ENCODE measurements around the gene PABPN1L. TPM values are rescaled to one million over a fixed set of nuclear protein-coding genes. Genes with fewer than 3 reads are reported as not detected.

The PABPN1L gene
- total RNA-seq, 1 donor from 2014 or later: not detected

DNA sequence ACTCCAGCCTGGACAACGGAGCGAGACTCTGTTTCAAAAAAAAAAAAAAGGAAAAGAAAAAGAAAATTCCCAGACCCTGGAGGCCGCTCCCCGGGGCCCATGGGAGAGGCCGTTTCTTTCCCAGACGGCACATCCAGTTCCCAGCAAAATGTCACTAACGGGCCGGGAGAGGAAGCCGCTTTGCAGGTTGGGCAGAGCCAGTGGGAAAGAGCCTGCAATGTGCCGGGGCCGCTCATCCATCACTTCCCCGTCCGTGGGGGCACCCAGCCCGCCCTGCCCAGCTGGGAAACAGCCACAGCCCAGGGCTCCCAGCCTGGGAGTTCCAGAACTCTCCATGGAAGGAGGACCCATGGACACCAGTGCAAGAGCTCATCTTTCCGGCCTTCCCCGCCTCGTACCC is 41.8 kb upstream of the PABPN1L start:
- no peaks in the 10 kb centered on the region for H3K27me3 Mint-ChIP-seq (ENCODE audit: low read depth)
- no peak overlapping the region for H3K27ac Mint-ChIP-seq (ENCODE audit: unreplicated experiment)
- H3K36me3 Mint-ChIP-seq (ENCODE audit: low read depth): no peaks in the 10 kb centered on the region
- peaks cover 3% of the 10 kb centered on the region for H3K4me1 Mint-ChIP-seq
- TF ChIP-seq, protein P1, sequence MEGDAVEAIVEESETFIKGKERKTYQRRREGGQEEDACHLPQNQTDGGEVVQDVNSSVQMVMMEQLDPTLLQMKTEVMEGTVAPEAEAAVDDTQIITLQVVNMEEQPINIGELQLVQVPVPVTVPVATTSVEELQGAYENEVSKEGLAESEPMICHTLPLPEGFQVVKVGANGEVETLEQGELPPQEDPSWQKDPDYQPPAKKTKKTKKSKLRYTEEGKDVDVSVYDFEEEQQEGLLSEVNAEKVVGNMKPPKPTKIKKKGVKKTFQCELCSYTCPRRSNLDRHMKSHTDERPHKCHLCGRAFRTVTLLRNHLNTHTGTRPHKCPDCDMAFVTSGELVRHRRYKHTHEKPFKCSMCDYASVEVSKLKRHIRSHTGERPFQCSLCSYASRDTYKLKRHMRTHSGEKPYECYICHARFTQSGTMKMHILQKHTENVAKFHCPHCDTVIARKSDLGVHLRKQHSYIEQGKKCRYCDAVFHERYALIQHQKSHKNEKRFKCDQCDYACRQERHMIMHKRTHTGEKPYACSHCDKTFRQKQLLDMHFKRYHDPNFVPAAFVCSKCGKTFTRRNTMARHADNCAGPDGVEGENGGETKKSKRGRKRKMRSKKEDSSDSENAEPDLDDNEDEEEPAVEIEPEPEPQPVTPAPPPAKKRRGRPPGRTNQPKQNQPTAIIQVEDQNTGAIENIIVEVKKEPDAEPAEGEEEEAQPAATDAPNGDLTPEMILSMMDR (conservative IDR thresholded peaks at IDR 0.05): no peak
- no peak overlapping the region for H3K4me3 Mint-ChIP-seq
- H3K9me3 Mint-ChIP-seq: no peaks in the 10 kb centered on the region
- DNase-seq (ENCODE audit: low read depth, low spot score): no peak

DNA sequence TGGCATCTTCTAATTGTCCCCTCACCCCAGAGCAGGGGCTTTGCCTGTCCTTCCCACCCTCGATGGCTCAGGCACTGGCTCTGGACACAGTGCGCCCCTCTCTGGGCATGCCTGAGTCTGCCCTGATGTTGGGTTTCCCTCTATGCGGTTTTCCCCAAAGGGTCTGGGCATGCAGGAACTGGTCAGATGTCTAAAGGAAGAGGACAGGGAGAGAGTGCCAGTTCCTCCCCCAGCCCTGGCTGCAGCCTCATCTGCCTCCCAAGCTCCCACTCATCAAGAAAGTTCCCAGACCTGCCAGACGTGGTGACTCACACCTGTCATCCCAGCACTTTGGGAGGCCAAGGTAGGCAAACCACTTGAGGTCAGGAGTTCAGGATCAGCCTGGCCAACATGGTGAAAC is 41.3 kb upstream of the PABPN1L start:
- TF ChIP-seq, protein P1 (conservative IDR thresholded peaks at IDR 0.05): no peak
- DNase-seq (ENCODE audit: low read depth, low spot score): no peak
- H3K27ac Mint-ChIP-seq (ENCODE audit: unreplicated experiment): no peak overlapping the region
- peaks cover 3% of the 10 kb centered on the region for H3K4me1 Mint-ChIP-seq
- H3K27me3 Mint-ChIP-seq (ENCODE audit: low read depth): no peaks in the 10 kb centered on the region
- H3K4me3 Mint-ChIP-seq: no peak overlapping the region
- no peaks in the 10 kb centered on the region for H3K36me3 Mint-ChIP-seq (ENCODE audit: low read depth)
- no peaks in the 10 kb centered on the region for H3K9me3 Mint-ChIP-seq

DNA sequence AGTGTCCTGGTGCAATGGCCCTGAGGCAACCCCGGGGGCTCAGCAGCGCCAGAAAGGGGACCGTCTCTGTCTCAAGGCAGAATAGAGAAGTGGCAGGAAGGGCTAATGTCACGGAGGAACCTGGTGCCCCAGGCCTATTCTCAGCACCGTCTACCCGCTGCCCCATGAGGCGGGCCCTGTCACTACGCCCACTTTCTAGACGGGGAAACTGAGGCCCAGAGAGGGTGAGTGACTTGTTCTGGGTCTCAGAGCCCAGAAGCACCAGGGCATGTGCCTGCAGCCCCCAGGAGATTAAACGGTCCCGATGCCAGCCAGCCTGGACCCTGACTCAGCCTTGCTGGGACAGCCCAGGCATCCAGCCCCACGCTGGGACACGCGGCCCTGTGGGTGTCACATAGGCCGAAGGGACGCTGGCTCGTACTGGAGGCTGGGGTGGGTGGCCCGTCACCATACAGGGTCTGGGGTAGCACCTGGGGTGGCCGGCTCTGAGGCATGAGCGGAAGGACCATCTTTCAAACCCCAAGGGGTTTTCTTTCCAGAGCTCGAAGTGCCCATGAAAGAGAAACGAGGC is 40.2 kb upstream of the PABPN1L start:
- Mint-ChIP-seq H3K4me1 (no peaks in the 10 kb centered on the region), H3K27ac (ENCODE audit: unreplicated experiment) (no peak overlapping the region), H3K4me3 (no peak overlapping the region), H3K27me3 (ENCODE audit: low read depth) (no peaks in the 10 kb centered on the region), H3K9me3 (no peaks in the 10 kb centered on the region), H3K36me3 (ENCODE audit: low read depth) (no peaks in the 10 kb centered on the region)
- no peak for DNase-seq (ENCODE audit: low read depth, low spot score)
- TF ChIP-seq, protein P1 (conservative IDR thresholded peaks at IDR 0.05): no peak

DNA sequence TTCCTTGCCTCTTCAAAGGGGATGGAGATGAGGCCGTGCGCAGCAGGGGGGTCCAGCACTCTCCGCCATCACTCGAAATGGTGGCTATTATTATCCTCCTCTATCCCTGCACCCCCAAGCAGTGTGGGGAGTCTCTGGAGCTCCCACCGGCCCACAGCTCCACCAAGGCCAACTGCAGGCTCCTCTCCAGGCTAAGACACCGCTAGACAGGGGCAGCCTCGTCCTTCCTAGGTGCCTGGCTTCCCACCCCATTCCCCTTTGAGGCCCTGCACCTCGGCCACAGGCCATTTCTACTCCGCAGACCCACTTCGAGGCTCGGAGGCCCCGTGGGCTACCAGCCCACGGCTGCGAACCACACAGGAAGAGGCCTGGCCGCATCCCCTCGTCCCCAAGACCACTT is 39.6 kb upstream of the PABPN1L start:
- H3K4me1 Mint-ChIP-seq: no peaks in the 10 kb centered on the region
- TF ChIP-seq, protein P1 (conservative IDR thresholded peaks at IDR 0.05): no peak
- no peak overlapping the region for H3K27ac Mint-ChIP-seq (ENCODE audit: unreplicated experiment)
- no peak for DNase-seq (ENCODE audit: low read depth, low spot score)
- H3K36me3 Mint-ChIP-seq (ENCODE audit: low read depth): no peaks in the 10 kb centered on the region
- no peaks in the 10 kb centered on the region for H3K9me3 Mint-ChIP-seq
- no peak overlapping the region for H3K4me3 Mint-ChIP-seq
- no peaks in the 10 kb centered on the region for H3K27me3 Mint-ChIP-seq (ENCODE audit: low read depth)

DNA sequence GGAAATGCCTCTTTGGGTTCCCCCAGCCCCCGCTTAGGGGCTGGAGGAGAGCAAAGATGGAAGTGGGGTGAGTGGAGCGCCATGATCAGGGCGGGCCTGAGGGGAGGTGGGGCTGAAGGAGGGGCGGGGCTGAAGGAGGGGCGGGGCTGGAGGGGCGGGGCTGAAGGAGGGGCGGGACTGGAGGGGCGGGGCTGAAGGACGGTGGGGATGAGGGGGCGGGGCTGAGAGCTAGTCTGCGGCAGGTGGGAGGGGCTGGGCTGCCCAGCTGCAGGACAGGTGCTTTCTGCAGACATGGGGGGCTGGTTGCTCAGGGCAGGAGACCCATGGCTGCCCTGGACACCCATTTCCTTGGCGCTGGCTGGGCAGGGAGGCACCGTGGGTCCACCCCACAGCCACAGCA is 39.1 kb upstream of the PABPN1L start:
- Mint-ChIP-seq H3K4me3 (no peak overlapping the region), H3K9me3 (no peaks in the 10 kb centered on the region), H3K27me3 (ENCODE audit: low read depth) (no peaks in the 10 kb centered on the region), H3K27ac (ENCODE audit: unreplicated experiment) (no peak overlapping the region), H3K36me3 (ENCODE audit: low read depth) (no peaks in the 10 kb centered on the region), H3K4me1 (no peaks in the 10 kb centered on the region)
- TF ChIP-seq, protein P1 (conservative IDR thresholded peaks at IDR 0.05): no peak
- DNase-seq (ENCODE audit: low read depth, low spot score): no peak
